Embryonic facial prominence (tissue), 1 donor: ENCODE measurements around the gene OR2C1.

Source experiments
- DNase-seq: peaks from one replicate; pipeline ENCODE4 v3.0.0-alpha.2; 2016; ENCODE audit errors: extremely low spot score

The OR2C1 gene

GRCh38 chr16:3400446-3400778 is 44.7 kb downstream of the OR2C1 start:
- DNase-seq = no peak

GRCh38 chr16:3400779-3401688 is 45.3 kb downstream of the OR2C1 start, which contains the start of the genes ZNF174 and ZSCAN32:
Gene ZNF174, plus strand, starts transcription at chr16:3401215. Its CDS starts 790 bp downstream, at chr16:3402005.
Gene ZSCAN32, minus strand, starts transcription at chr16:3401004. Its CDS starts 3,447 bp downstream, at chr16:3397557.
- DNase-seq = peak; percentile 98

- peak; percentile 6 for DNase-seq
Observed at GRCh38 chr16:3401719-3402397, 46.2 kb downstream of the OR2C1 start.
